GM23338 (cell line): ENCODE data around the gene ABHD10.

Source experiments
- CREB1 ChIP-seq: fragments of 250-450 bp; sonication (Bioruptor Pico); IDR thresholded peaks from 2 replicates; pipeline ENCODE4 v1.5.0; 2020; ENCODE audit warnings: low read depth, mild to moderate bottlenecking, moderate library complexity
- CTCF ChIP-seq, 2 experiments: fragments of 200-600 bp in 1 of 2; sonication (generic) in 1 of 2; conservative IDR thresholded peaks; 2 replicates each; pipeline versions ENCODE4 v1.5.1 to v1.6.1; 2016 to 2017; ENCODE audit warnings: antibody characterized with exemption in 2 of 2, low read depth in 2 of 2, mild to moderate bottlenecking in 2 of 2, moderate library complexity in 1 of 2
- ETS1 ChIP-seq: IDR thresholded peaks from 2 replicates; pipeline ENCODE4 v1.6.1; 2016; ENCODE audit warnings: antibody characterized with exemption
- EZH2 ChIP-seq: fragments of 200-600 bp; sonication (generic); IDR thresholded peaks from one replicate; pipeline ENCODE4 v1.8.0; 2017; ENCODE audit warnings: antibody characterized with exemption, mild to moderate bottlenecking, low read depth; ENCODE audit not compliant: unreplicated experiment
- EZH2phosphoT487 ChIP-seq: fragments of 200-600 bp; sonication (generic); IDR thresholded peaks from one replicate; pipeline ENCODE4 v1.8.1; 2018; ENCODE audit warnings: antibody characterized with exemption; ENCODE audit not compliant: unreplicated experiment
- JUNB ChIP-seq: IDR thresholded peaks from one replicate; pipeline ENCODE4 v1.6.1; 2016; ENCODE audit warnings: antibody characterized with exemption; ENCODE audit not compliant: unreplicated experiment
- NANOG ChIP-seq: IDR thresholded peaks from 2 replicates; pipeline ENCODE4 v1.6.1; 2016; ENCODE audit warnings: antibody characterized with exemption, borderline replicate concordance
- POLR2AphosphoS5 ChIP-seq: IDR thresholded peaks from 2 replicates; pipeline ENCODE4 v1.6.1; 2016; ENCODE audit warnings: antibody characterized with exemption, low read depth
- REST ChIP-seq: IDR thresholded peaks from one replicate; pipeline ENCODE4 v1.6.1; 2018; ENCODE audit warnings: antibody characterized with exemption; ENCODE audit not compliant: unreplicated experiment
- STAT1 ChIP-seq: IDR thresholded peaks from one replicate; pipeline ENCODE4 v1.6.1; 2016; ENCODE audit warnings: antibody characterized with exemption; ENCODE audit not compliant: unreplicated experiment
- ZNF114 ChIP-seq: fragments of 250-450 bp; sonication (Bioruptor Pico); IDR thresholded peaks from 2 replicates; pipeline ENCODE4 v1.5.0; 2020; ENCODE audit warnings: mild to moderate bottlenecking, moderate library complexity
- ZNF331 ChIP-seq: fragments of 250-450 bp; sonication (Bioruptor Pico); IDR thresholded peaks from 2 replicates; pipeline ENCODE4 v1.5.0; 2020; ENCODE audit warnings: low read depth, mild to moderate bottlenecking, moderate library complexity

GRCh38 chr3:111979434-111980038, 710 bp downstream of the ABHD10 start:
- TF ChIP-seq CTCF (conservative IDR thresholded peaks at IDR 0.05; ENCODE audit: low read depth in 2 of 2) (no peak), POLR2AphosphoS5 (no peak), EZH2phosphoT487 (no peak), NANOG (no peak), EZH2 (no peak), ZNF331 (CRISPR knock-in tag) (no peak), ETS1 (no peak), REST (no peak), CREB1 (CRISPR knock-in tag) (no peak), JUNB (no peak), ZNF114 (no peak), STAT1 (no peak)
